OCI-LY7 (cell line): ENCODE data around the gene RPS6KA2. TPM values are rescaled to one million over a fixed set of nuclear protein-coding genes. Genes with fewer than 3 reads are reported as not detected.

Experiments
- BruUV-seq: library from RNA; stranded (reverse); fragments of 400-500 nt; replicated peaks from 2 replicates; lab custom pipeline; 2021; lab: Mats Ljungman, UMichigan
- CTCF ChIA-PET: fragments of 300-600 bp; sonication (Branson Sonifier 250); formaldehyde crosslinking; loops from one replicate; lab custom pipeline; 2022; ENCODE audit warnings: antibody characterized with exemption; ENCODE audit not compliant: unreplicated experiment; lab: Charles Lee
- POLR2A ChIA-PET: fragments of 300-600 bp; sonication (Branson Sonifier 250); formaldehyde crosslinking; loops from one replicate; lab custom pipeline; 2022; ENCODE audit warnings: antibody characterized with exemption; lab: Charles Lee
- DNase-seq: peaks from one replicate; pipeline ENCODE4 v3.0.0-alpha.2; 2015; ENCODE audit warnings: low spot score
- H2AFZ ChIP-seq: fragments of 200-600 bp; sonication (generic), shearing (Covaris generic); 2 replicates; pipeline ENCODE4 v1.6.1; 2014; ENCODE audit warnings: mild to moderate bottlenecking, antibody characterized with exemption, low read length, moderate library complexity
- H3K27ac ChIP-seq: fragments of 200-600 bp; sonication (generic); 2 replicates; pipeline ENCODE4 v1.5.1; 2014; ENCODE audit warnings: mixed run types, low read depth, mild to moderate bottlenecking, moderate library complexity, low read length, inconsistent platforms; ENCODE audit not compliant: poor library complexity, severe bottlenecking
- H3K36me3 ChIP-seq: fragments of 200-600 bp; sonication (generic); 2 replicates; pipeline ENCODE4 v1.6.1; 2014; ENCODE audit warnings: mild to moderate bottlenecking, antibody characterized with exemption, low read length, moderate library complexity, mixed read lengths; ENCODE audit not compliant: insufficient read depth
- H3K4me1 ChIP-seq: fragments of 200-600 bp; sonication (generic); 2 replicates; pipeline ENCODE4 v1.5.1; 2014; ENCODE audit warnings: mild to moderate bottlenecking, low read length; ENCODE audit not compliant: insufficient read depth, poor library complexity, severe bottlenecking
- H3K4me2 ChIP-seq: fragments of 200-600 bp; sonication (generic); 2 replicates; pipeline ENCODE4 v1.6.1; 2014; ENCODE audit warnings: mild to moderate bottlenecking, low read length
- H3K4me3 ChIP-seq: fragments of 200-600 bp; sonication (generic); 2 replicates; pipeline ENCODE4 v1.5.1; 2014; ENCODE audit warnings: mild to moderate bottlenecking, low read depth, low read length; ENCODE audit not compliant: poor library complexity, severe bottlenecking
- H3K79me2 ChIP-seq: fragments of 200-600 bp; sonication (generic); 2 replicates; pipeline ENCODE4 v1.6.1; 2016; ENCODE audit warnings: low read depth, mild to moderate bottlenecking, low read length, moderate library complexity, mixed read lengths; ENCODE audit not compliant: insufficient read depth
- H3K9me2 ChIP-seq: fragments of 200-600 bp; sonication (generic); 2 replicates; pipeline ENCODE4 v1.6.1; 2016; ENCODE audit warnings: mild to moderate bottlenecking, low read length, mixed read lengths; ENCODE audit not compliant: insufficient read depth
- H3K9me3 ChIP-seq: fragments of 200-600 bp; sonication (generic); 2 replicates; pipeline ENCODE4 v1.6.1; 2014; ENCODE audit warnings: mild to moderate bottlenecking, mixed run types, low read length, mixed read lengths
- H4K20me1 ChIP-seq: fragments of 200-600 bp; sonication (generic); 2 replicates; pipeline ENCODE4 v1.6.1; 2014; ENCODE audit warnings: mild to moderate bottlenecking, antibody characterized with exemption, low read length, moderate library complexity, mixed read lengths; ENCODE audit not compliant: insufficient read depth
- CTCF ChIP-seq: fragments of 200-600 bp; sonication (generic); conservative IDR thresholded peaks from 2 replicates; pipeline ENCODE4 v1.5.1; 2014; ENCODE audit warnings: mild to moderate bottlenecking, antibody characterized with exemption, low read length, moderate library complexity, mixed read lengths
- EZH2phosphoT487 ChIP-seq: fragments of 200-600 bp; sonication (generic); IDR thresholded peaks from 2 replicates; pipeline ENCODE4 v1.6.1; 2018; ENCODE audit warnings: low read depth, borderline replicate concordance, mild to moderate bottlenecking, mixed run types, antibody characterized with exemption, low read length, moderate library complexity, mixed read lengths
- intact Hi-C: fragments of 100-400 bp; cut with micrococcal nuclease; formaldehyde crosslinking; loops from one replicate; pipeline ENCODE4 v1.10.0; 2022; ENCODE audit not compliant: unreplicated experiment
- total RNA-seq, 2 experiments: library from RNA; depleted of rRNA in 1 of 2; stranded (reverse); fragments of >200 nt in 1 of 2; shearing (Covaris generic) in 1 of 2; gene quantifications; 2 replicates each; pipeline ENCODE4 v1.2.3, GENCODE V29; 2014 to 2022

RPS6KA2 gene
- total RNA-seq, 2 experiments from 2014 or later, result 0.69 to 1.9 TPM

DNA sequence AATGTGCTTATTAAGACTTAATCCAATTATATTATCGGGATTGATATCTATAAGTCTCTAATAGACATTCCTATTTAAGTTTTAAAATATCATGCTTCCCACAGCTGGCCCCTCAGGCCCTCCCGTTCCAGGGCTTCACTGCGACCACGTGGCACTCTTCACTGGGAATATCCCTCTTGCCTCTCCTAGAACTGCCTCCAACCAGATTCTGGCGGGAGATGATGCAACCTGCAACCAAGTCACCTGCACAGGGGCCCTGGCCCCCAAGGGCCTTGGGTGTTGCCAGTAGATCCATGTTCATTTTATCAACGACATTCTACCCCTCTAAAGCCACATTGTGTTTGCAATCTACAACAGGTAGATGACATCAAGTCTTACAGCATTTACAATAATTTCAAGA is 22.1 kb downstream of the RPS6KA2 start:
- H3K9me3 ChIP-seq, result no peaks in the 10 kb centered on the region
- H3K4me3 ChIP-seq, result no peak overlapping the region
- intact Hi-C loops, result no loop called here
- no peak for DNase-seq
- H3K4me1 ChIP-seq, result no peaks in the 10 kb centered on the region
- BruUV-seq, result no TSS peak
- H3K27ac ChIP-seq, result no peak overlapping the region
- H3K79me2 ChIP-seq, result no peaks in the 10 kb centered on the region
- H3K9me2 ChIP-seq, result no peaks in the 10 kb centered on the region
- no peak overlapping the region for H2AFZ ChIP-seq
- no peak for TF ChIP-seq CTCF
- ChIA-PET CTCF (no interaction called here), POLR2A (interaction anchor here (0.7 kb wide), 1 partner anchor 20 kb away, joined by 4 read pairs; no protein-coding TSS in a partner anchor)
- H3K4me2 ChIP-seq, result no peak overlapping the region
- H3K36me3 ChIP-seq, result no peaks in the 10 kb centered on the region
- H4K20me1 ChIP-seq, result no peaks in the 10 kb centered on the region

- Histone ChIP-seq H2AFZ (no peak overlapping the region), H3K9me3 (no peaks in the 10 kb centered on the region), H3K9me2 (no peaks in the 10 kb centered on the region), H3K79me2 (no peaks in the 10 kb centered on the region), H3K4me2 (no peak overlapping the region), H4K20me1 (no peaks in the 10 kb centered on the region), H3K4me3 (no peak overlapping the region), H3K27ac (no peak overlapping the region), H3K36me3 (no peaks in the 10 kb centered on the region), H3K4me1 (no peaks in the 10 kb centered on the region)
- CTCF ChIA-PET, result no interaction called here
- POLR2A ChIA-PET, result no interaction called here
- BruUV-seq, result no TSS peak
- no peak for DNase-seq
- intact Hi-C loops, result no loop called here
- no peak for TF ChIP-seq EZH2phosphoT487
- TF ChIP-seq CTCF, result no peak
Observed at GRCh38 chr6:166604328-166604727, 22.7 kb downstream of the RPS6KA2 start.

DNA sequence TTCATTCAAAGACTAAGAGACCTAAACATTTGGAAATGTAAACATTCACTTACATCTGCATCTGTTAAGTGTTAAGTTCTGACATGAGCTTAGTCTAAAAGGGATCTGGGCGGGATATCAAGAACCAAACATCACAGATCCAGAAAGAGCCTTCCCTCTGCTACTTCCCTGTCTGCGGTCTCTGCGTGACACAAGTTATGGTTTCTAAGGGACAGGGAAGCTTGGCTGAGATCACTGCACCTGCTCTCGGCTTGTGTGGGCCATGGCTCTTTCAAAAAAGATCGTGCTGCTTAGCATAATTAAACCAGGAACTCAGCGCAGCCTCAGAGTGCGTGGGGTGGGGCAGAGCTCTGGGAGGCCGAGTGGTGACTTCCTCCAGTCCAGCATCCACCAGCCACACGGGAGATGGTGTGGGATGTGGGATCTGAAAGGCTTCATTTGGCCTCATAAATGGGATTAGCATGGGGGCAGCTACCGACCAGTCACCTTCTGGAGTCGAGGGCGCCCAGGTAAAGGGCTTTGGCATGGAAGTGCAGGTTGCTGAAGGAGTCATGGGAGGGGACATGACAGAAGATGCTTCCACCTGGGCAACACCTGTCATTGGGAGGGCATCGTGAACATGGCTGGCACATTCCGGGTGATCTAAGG is 23.9 kb downstream of the RPS6KA2 start:
- H3K36me3 ChIP-seq, result no peaks in the 10 kb centered on the region
- intact Hi-C loops, result no loop called here
- no peaks in the 10 kb centered on the region for H3K9me2 ChIP-seq
- no peaks in the 10 kb centered on the region for H3K79me2 ChIP-seq
- ChIA-PET CTCF (no interaction called here), POLR2A (no interaction called here)
- H3K4me2 ChIP-seq, result no peak overlapping the region
- no peaks in the 10 kb centered on the region for H4K20me1 ChIP-seq
- no peak overlapping the region for H3K27ac ChIP-seq
- no TSS peak for BruUV-seq
- no peaks in the 10 kb centered on the region for H3K4me1 ChIP-seq
- H3K4me3 ChIP-seq, result no peak overlapping the region
- no peaks in the 10 kb centered on the region for H3K9me3 ChIP-seq
- no peak overlapping the region for H2AFZ ChIP-seq
- DNase-seq, result no peak
- no peak for TF ChIP-seq EZH2phosphoT487
- no peak for TF ChIP-seq CTCF
